SK-N-SH treated with all-trans-retinoic acid at 6 μM for 48 hours (cell line): ENCODE data around the gene PANX2.

ENCODE experiments used
- ARNTL ChIP-seq: fragments of 450-650 bp; formaldehyde crosslinking; IDR thresholded peaks from 2 replicates; pipeline ENCODE4 v1.5.0; 2020; ENCODE audit warnings: low read depth, mild to moderate bottlenecking, moderate library complexity, borderline replicate concordance
- BACH2 ChIP-seq: fragments of 250-450 bp; sonication (Bioruptor Pico); IDR thresholded peaks from 2 replicates; pipeline ENCODE4 v1.9.0; 2021; ENCODE audit warnings: mild to moderate bottlenecking, borderline replicate concordance
- CREB5 ChIP-seq: fragments of 250-450 bp; sonication (Bioruptor Pico); IDR thresholded peaks from 2 replicates; pipeline ENCODE4 v1.5.1; 2020; ENCODE audit warnings: low read depth, mild to moderate bottlenecking, moderate library complexity
- CSDC2 ChIP-seq: fragments of 250-450 bp; sonication (Bioruptor Pico); IDR thresholded peaks from 2 replicates; pipeline ENCODE4 v1.5.0; 2020; ENCODE audit warnings: mild to moderate bottlenecking, moderate library complexity
- CSRNP3 ChIP-seq: fragments of 250-450 bp; sonication (Bioruptor Pico); IDR thresholded peaks from 2 replicates; pipeline ENCODE4 v1.5.1; 2021; ENCODE audit warnings: mild to moderate bottlenecking, moderate library complexity
- ISL1 ChIP-seq: fragments of 250-450 bp; sonication (Bioruptor Pico); IDR thresholded peaks from 2 replicates; pipeline ENCODE4 v2.1.2; 2022; ENCODE audit warnings: mild to moderate bottlenecking, moderate library complexity
- PATZ1 ChIP-seq: fragments of 250-450 bp; sonication (Bioruptor Pico); IDR thresholded peaks from 2 replicates; pipeline ENCODE4 v1.8.0; 2020; ENCODE audit warnings: mild to moderate bottlenecking, moderate library complexity, borderline replicate concordance
- POU6F1 ChIP-seq: fragments of 250-450 bp; sonication (Bioruptor Pico); IDR thresholded peaks from 2 replicates; pipeline ENCODE4 v1.8.0; 2021; ENCODE audit warnings: low read depth, mild to moderate bottlenecking, moderate library complexity, borderline replicate concordance
- PPARA ChIP-seq: fragments of 250-450 bp; sonication (Bioruptor Pico); IDR thresholded peaks from 2 replicates; pipeline ENCODE4 v1.5.0; 2020; ENCODE audit warnings: mild to moderate bottlenecking, borderline replicate concordance
- RARB ChIP-seq: fragments of 250-450 bp; sonication (Bioruptor Pico); IDR thresholded peaks from 2 replicates; pipeline ENCODE4 v1.8.0; 2021; ENCODE audit warnings: mild to moderate bottlenecking, moderate library complexity
- TCF4 ChIP-seq: fragments of 250-450 bp; sonication (Bioruptor Pico); IDR thresholded peaks from 2 replicates; pipeline ENCODE4 v1.8.0; 2021; ENCODE audit warnings: mild to moderate bottlenecking, moderate library complexity, borderline replicate concordance
- TSHZ2 ChIP-seq: fragments of 250-450 bp; sonication (Bioruptor Pico); IDR thresholded peaks from 2 replicates; pipeline ENCODE4 v1.5.0; 2020; ENCODE audit warnings: mild to moderate bottlenecking, moderate library complexity
- ZFP3 ChIP-seq: fragments of 250-450 bp; sonication (Bioruptor Pico); IDR thresholded peaks from 2 replicates; pipeline ENCODE4 v1.5.0; 2020; ENCODE audit warnings: mild to moderate bottlenecking, moderate library complexity
- ZFP30 ChIP-seq: fragments of 450-650 bp; formaldehyde crosslinking; IDR thresholded peaks from 2 replicates; pipeline ENCODE4 v1.5.0; 2022; ENCODE audit warnings: mild to moderate bottlenecking, moderate library complexity

GRCh38 chr22:50224071-50224470 lies 53.5 kb downstream of the PANX2 start:
- TF ChIP-seq TSHZ2 (CRISPR knock-in tag) (no peak), RARB (CRISPR knock-in tag) (no peak), CSRNP3 (CRISPR knock-in tag) (no peak), CSDC2 (no peak), ZFP30 (CRISPR knock-in tag) (no peak), TCF4 (CRISPR knock-in tag) (no peak), CREB5 (CRISPR knock-in tag) (no peak), POU6F1 (CRISPR knock-in tag) (no peak), ZFP3 (CRISPR knock-in tag) (no peak), ARNTL (CRISPR knock-in tag) (no peak), ISL1 (CRISPR knock-in tag) (no peak), PATZ1 (CRISPR knock-in tag) (no peak), PPARA (CRISPR knock-in tag) (no peak), BACH2 (no peak)
